HL-60/S4 (cell line): ENCODE results near the gene INKA2.
"Not testable (repeated sequence)": the region's sequence is repeated elsewhere in the genome, so short reads cannot be mapped to it uniquely, and the experiment has no call there.

Source experiments
- in situ Hi-C: fragments of 300-500 bp; cut with MboI; formaldehyde crosslinking; loops from 2 replicates; pipeline ENCODE4 v1.14.3; 2022; ENCODE audit warnings: low sequenced_read_pairs

The INKA2 gene

DNA sequence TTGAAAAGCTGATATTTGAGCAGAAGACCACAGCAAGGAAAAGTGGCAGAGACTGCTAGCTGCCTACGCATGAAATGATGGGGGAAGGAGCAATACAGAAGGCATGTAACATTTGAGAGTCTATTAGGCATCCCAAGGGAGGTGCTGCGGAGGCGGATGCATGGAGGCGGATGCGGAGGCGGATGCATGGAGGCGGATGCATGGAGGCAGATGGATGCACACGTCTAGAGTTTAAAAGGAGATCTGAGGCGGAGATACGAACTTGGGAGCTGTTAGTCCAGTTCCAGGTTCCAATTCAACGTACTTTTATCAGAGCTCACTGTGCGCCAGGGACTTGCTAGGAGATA lies 15.8 kb upstream of the INKA2 start:
- in situ Hi-C loops, result loop anchor here (5.0 to 25.0 kb wide), 2 partner anchors 38 to 543 kb away; partner anchors contain the start of gene DENND2D

DNA sequence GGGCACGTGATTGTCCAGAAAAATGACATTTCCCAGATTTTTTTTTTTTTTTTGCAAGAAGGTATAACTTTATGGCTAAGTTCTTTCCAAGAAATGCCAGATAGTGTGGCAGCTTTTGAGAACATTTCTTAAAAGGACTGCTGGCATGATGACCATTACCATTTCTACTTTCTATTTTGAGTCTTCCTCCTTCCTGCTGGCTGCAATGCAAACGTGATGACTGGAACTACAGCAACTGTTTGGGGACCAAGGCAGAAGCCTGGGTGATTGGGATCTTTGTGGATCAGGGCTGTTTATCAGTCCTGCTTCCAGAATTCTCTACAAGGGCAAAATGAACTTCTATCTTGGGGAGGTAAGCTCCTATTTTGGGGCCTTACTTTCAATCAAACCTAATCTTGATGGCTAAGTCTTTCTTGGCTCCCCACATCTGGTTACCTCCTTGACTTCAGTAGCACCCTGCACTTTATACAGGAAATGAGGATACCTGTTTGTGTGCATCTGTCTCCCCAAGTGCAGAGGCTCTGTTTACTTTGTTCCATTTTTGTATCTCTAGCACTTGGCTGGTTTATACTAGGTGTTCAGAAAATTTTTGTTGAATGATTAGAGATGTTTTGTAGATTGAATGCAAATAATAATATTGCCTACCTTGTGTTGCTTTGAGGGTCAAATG lies 12.8 kb upstream of the INKA2 start:
- in situ Hi-C loops, result loop anchor here (5.0 to 25.0 kb wide), 2 partner anchors 35 to 540 kb away; partner anchors contain the start of gene DENND2D

DNA sequence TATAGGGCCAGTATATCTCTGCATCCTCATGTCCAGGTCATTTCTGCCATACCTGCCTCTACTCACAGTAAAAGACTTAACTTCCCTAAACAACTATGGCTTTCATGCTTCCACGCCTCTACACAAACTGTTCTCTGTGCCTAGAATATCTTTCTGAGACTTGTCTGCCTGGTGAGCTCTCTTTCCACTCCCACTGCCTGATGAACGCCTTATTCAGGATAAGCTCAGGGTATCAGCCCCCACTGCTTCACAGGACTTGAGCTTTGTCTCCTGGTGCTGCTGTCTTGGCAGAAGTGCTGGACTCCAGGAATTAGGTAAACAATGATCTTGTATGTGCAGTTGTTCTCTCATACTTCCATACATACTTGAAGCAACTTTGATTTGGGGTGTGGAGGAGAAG lies 11.7 kb upstream of the INKA2 start:
- in situ Hi-C loops, result loop anchor here (5.0 to 25.0 kb wide), 2 partner anchors 34 to 539 kb away; partner anchors contain the start of gene DENND2D

DNA sequence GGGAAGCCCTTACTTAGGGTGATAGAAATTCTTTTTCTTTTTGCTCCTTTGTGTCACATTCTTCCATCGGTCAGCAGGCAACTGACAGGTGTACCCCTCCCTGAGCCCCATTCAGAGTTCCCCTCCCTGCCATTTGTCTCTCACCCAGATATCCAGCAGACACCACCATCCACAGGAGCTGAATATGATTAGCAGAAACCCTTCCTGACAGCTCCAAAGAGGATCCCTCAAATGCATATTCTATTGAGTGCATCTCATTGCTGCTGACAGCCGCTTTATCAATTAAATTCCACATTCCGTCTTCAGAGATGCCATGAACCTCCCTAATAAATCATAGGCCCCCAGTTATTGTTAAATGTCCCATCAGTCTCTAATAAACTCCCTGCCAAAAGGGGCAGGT lies 10.4 kb upstream of the INKA2 start:
- in situ Hi-C loops, result loop anchor here (5.0 to 25.0 kb wide), 2 partner anchors 32 to 537 kb away; partner anchors contain the start of gene DENND2D

DNA sequence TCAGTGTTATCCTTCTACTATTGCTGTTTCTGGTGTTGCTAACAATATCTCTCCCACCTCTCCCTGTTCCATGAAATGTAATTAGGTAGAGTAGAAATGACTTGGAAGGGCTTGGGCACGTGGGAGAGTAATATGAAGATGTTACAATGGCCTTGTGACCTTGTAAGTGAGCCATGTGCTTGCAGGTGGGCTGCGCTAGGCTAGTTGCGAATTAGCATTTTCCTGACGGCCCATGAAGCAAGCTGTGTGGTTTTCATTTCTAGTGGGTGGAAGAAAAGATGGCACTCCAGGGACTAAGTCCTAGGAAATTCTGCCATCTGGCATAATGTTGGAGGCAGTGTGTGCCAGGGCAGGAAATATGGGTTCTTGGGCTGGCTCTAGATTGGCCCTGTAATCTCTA lies 8.8 kb upstream of the INKA2 start:
- in situ Hi-C loops, result no loop called here

DNA sequence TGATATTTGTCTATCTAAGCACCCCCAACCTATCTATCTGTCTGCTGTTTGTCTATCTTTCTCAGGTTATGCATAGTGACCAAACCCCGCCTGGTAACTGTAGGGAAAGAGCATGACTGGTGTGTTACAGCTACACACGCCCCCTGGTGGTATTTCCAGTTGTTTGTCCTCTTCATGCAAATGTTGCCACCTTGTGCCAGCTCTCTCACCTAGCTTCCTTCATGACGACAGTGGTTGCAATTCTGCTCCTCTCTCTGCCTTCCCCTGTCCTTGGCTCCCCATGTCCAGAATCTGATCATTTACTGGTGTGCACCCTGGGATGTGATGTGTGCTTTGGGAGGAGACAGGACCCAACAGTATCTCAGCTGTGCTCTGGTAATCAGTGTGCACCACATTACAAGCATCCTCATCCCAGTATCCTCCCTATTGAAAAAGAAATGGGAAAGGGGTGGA lies 8.1 kb upstream of the INKA2 start:
- in situ Hi-C loops, result no loop called here

DNA sequence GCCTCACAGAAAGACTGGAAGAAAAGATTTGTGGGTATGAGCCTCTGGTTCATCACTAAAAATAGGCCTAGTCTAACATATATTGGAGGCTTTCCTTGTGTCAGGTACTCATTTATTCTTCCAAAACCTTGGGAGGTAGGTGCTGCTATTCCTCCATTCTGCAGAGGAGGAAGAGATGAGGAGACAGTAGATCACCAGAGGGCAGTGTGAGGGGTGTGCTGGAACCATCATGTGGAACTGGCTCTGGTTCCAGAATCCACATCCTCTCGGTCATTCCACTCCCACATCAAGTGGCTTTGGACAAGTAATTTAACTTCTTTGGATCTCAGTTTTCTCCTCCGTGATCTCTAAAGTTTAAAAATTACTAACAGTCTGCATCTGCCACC lies 7.4 kb upstream of the INKA2 start:
- in situ Hi-C loops, result no loop called here

DNA sequence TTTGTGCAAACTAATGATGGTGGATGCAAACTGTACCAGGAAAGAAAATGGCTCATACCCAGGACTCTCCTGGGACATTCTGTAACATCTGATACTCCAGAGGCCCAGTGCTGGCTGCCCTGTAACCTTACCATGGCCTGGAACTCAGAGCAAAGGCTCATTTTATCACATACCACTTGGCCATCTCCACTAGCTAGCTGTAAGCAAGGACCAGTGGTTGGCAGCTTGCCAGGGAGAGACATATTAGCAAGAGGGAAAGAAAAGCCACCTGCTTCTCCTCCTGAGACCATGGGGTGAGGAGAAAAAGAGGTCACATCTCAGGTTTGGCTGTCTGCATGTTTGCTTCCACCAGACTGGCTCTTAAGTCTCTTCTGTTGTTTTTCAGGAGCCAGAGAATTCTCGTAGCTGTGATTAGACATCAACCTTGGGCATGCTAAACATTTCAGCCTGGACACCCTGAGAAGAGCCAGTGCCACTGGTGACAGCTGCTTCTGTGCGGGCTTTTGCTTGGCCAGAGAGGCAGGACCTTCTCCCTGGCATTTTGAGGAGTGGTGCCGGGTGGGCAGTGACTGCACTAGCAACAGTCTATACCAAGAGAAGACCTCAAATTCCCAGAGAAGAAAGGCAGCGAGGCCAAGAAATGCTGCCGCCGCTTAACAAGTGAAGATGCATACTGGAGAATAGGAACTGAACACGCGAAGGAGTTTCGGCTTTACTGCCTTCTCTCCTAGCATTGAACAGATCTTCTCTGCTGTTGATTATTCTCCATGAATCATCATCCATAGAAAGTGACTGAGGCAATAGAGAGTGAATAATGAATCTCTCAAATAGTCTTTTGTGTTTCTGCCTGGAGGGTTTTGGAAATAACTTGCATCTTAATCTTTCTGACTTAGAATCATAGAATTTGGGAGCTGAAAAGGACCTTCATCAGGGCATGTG lies 6.7 kb upstream of the INKA2 start:
- in situ Hi-C loops, result no loop called here

DNA sequence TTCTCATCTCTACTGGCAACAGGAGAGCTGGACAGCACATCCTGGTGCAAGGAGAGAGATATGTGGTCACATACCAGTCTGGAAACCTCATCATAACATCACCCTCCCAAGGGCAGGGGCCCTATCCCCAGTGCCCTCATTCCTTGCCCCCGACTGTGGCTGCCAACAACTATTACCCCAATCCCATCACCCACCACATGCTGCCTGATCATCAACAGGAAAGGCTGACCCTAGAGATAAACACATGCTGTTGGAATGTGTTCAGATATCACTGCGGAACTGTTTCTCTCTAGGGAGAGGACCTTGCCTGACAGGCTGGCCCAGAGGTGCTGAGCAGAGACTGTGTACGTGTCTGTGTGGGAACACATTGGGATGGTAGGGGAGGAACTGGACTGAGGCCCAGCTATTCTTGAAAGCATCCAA lies 4.5 kb upstream of the INKA2 start:
- in situ Hi-C loops, result no loop called here

DNA sequence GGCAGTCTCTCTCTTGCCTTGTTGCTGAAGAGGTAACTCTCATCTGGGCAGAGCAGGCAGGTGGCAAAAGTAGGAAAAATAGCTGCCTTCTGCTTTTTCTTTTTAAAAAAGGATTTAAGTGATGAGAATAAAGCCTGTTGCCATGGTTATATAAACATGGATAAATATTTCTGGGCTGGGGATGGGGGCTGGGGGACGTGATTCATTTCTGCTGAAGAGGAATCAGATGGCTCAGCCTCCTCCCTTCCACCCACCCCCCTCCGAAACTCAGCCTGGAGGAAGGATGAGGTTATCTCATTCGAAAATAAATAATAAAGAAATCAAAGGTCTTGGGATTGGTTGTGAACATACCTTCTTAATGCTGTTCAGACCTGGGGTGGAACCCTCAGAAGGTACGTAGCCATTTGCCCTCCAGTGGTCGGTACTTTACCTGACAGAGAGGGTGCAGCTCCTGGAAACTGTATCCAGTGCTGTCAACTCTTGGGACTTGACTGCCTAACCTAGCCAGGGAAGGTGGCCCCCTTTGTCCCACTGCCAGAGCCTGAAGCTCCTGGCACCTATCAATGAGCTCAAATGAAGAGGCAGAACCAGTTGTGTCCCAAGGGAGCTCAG lies 3.8 kb upstream of the INKA2 start:
- in situ Hi-C loops, result no loop called here

DNA sequence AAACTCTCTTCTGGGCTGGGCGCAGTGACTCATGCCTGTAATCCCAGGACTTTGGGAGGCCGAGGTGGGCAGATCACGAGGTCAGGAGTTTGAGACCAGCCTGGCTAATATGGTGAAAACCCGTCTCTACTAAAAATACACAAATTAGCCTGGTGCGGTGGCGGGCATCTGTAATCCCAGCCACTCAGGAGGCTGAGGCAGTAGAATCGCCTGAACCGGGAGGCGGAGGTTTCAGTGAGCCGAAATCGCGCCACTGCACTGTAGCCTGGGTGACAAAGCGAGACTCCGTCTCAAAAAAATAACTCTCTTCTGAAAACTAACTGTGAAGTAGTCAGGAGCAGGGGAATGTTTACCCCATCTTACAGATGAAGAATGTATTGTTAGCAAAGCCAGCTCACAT lies 3.1 kb upstream of the INKA2 start:
- in situ Hi-C loops, result not testable (repeated sequence)

DNA sequence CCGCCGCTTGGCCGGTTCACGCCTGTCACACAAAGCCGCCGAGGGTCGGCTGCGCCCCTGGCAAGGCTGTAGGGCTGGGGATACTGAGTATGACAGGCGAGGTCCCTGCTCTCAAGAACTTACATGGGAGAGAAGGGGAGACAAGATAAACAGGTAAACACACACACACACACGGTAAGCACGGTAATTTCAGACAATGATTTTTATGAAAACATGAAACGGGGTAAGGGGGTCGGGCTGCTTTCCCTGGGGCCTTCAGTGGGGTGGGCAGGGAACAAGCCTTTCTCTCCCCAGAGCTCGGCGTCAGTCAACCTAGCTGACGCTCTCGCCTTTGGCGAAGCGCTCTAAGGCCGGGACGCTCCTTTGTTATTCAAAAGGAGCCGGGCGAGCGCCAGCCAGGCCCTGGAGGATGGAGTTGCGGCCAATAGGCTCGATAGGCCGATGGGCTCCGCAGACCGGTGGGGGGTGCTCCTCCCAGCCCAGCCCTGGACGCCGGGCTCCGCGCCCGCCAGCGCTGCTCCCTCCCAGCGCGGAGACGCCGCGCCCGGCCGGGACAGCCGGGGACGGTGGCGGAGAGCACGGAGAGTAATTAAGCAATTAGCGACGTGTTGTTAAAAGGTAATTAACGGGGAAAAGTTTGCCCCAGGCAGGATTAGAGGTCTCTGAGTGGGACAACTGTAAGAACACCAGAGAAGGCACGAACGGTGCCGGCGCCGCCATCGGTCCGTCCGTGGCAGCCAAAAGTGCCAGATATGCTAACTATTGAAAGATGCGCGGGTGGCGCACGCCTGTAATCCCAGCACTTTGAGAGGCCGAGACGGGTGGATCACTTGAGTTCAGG lies 950 bp upstream of the INKA2 start:
- in situ Hi-C loops, result no loop called here

DNA sequence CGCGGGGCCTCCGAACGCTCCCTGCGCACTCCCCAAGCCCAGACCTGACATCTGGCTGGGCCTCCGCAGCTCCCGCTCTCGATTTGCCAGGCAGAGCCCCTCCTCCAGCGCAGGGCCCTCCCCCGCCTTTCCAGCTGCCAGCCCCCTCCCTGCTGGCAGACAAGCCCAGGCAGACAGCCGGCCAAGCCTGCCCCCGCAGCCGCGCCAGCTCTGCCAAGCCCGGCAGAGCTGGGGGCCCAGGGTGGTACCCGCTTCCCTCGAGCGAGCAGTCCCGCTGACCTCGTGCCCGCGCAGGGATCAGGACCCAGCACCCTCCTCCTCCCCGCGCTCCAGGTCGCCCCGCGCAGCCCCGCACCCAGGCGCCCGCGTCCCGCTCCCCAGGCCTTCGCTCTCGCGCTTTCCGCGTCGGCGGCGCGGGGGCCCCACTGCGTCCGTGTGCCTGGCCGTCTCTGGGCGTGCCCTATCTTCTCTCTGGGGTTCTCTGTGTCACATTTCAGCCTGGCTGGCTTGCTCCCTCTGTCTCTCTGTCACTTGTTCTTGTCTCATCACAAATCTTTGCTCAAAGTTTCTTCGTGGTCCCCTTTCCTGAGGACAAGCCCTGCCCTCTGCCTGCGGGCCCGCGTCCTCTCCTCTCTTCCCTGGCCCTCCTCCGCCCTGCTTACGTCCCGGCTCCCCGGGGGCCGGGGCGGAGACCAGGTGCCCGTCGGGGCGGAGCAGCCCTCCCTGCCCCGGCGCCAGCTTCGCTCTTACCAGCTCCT lies 580 bp downstream of the INKA2 start:
- in situ Hi-C loops, result no loop called here

DNA sequence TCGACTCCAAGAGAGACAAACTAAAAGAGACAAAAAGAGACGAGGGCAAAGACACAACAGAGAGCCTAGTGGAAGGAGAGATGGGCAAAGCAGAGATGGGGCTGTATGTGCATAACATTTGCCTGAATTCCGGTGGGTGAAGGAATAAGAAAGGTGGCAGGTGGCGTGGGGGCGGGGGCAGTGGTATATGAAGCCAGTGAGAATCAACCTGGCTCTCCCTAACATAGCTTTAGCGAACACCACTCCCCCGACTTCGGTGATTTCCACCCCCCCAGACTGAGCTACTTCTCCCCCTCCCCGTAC lies 1.1 kb downstream of the INKA2 start:
- in situ Hi-C loops, result no loop called here

DNA sequence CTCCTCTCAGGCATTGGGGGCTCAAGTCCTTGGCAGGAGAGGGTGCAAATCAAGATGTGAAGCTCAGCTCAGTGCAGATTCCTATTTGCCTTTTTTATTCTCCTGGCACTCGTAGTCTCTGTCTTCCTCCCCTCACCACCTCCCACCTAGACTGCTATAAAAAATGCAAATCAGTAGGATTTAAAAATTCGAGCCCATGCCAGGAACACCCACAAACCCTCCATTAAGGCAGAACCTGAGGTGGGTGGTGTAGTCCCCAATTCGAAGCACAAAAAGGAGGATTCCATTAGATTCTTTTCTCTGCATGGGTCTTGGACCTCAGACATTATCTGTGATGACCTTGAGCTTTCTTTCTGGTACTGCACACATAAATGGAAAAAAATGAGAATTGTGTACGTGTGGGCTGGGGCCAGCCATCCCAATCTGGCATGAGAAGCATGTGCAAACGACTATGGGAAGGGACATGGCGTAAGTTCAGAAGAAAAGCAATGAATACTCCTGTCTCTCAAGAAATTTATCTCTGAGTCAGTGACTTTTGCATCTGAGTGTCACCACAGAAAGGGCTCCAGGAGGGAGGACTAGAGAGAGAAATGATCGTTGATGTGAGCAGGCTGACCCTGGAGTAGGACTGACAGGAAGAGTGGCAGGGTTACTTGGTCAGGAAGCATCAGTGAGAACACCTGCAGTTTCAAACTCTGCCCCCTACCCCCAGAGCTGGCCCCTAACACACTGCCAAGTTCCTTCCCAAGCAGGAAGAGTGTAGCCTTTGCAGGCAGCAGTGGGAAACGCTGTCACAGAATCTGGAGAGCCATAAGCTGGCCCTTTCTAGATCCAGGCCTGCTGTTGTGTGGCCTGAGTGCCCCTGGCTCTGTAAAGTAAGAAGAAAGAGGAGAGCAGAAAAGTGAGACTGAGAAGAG lies 1.7 kb downstream of the INKA2 start:
- in situ Hi-C loops, result no loop called here

DNA sequence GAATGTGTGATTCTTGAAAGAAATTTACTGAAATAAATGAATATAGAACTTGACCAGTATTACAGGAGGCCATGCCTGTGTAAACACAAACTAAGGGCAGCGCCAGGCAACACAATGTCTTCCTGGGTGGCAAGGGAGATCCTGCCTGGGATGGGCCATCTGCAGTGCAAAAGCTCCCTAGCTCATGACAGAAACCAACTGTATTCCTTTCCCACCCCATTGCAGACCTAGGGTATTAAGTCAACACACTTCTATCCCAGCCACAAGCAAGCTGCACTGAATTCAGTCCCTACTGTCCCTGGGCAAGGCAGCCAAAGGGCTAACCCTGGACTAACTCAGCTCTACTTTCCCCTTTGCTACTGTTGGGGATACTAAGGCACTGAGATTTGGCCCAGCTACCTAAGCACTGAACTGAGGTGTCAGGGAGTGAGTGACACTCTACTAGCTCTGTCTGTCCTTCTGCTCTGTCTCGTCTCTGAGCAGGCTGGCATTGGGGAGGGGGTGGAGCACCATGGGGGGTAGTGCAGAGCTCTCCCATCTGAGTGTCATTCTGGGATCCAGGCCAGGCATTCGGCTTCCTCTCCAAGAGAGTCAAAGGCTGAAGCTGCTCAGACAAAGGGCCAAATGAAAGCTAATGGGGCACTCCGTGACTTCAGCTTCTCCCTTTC lies 2.5 kb downstream of the INKA2 start:
- in situ Hi-C loops, result no loop called here

DNA sequence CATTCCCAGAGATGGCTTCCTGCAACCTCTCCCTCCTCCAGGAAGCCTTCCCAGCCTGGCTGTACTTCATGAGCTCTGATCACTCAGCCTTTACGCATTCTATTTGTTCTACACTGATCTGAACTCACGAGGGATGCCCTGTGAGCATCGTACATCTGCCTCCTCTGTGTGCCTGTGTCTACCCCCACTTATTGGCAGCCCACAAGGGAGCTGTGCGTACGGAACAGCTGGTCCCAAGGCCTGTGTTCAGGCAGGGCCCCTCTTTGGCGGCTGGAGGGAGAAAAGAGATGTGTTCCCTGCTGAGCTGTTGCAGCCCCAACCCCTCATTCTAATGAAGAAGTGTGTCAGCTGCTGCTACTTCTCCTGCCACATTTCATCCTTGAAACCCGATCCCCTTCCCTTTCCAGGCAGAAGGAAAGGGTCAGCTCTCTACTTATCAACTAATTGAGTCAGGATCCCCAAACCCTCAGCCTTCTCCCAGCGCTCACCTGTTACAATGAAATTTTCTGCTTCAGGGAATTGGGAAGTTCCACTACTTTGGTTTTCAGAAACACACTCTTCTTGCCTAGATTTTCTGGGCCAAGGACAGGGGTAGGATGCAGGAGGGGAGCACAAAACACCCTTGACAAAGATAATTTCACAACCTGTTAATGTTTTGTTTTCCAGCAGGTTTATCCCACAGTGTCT lies 3.2 kb downstream of the INKA2 start:
- in situ Hi-C loops, result no loop called here

DNA sequence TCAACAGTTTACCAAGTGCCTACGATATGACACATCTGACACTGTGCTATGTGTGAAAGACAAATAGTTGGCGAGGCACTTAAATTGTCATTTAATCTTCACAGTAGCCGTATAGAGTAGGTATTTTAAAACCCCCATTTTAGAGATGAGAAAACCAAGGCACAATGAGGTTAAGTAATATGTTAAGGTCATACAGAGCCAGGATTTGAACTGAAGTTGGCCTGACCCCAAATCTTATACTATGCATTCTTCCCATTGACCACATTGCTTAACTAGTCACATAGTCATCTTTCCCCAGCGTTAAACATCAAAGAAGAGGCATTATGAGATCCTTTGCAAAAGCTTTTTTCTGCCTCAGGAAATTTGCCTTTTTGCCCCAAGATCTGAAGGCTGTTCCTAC lies 3.9 kb downstream of the INKA2 start:
- in situ Hi-C loops, result no loop called here
